ENCODE measurements around the gene SLC18A3. TPM values are rescaled to one million over a fixed set of nuclear protein-coding genes. Genes with fewer than 3 reads are reported as not detected.

SLC18A3 gene
- total RNA-seq, 1 experiment from 2014 or later, result not detected

GRCh38 chr10:49649294-49649693 is 39.2 kb downstream of the SLC18A3 start:
- no peaks in the 10 kb centered on the region for H3K9me2 ChIP-seq (ENCODE audit: insufficient read depth)
- H3K79me2 ChIP-seq (ENCODE audit: insufficient read depth, low read length), result no peaks in the 10 kb centered on the region
- DNase-seq (ENCODE audit: low read depth, low spot score), result no peak
- no TSS peak for BruUV-seq (replicated peaks)
- no peak for ATAC-seq
- RAD21 ChIA-PET (ENCODE audit: low non-redundant PET in 1 of 2, low total read pairs in 2 of 2, uncharacterized antibody in 2 of 2, unreplicated experiment in 2 of 2), result no interaction called here
- no peaks in the 10 kb centered on the region for H3K4me1 ChIP-seq (ENCODE audit: control insufficient read depth in 1 of 2, insufficient read depth in 2 of 2, low read length in 2 of 2)
- no peak overlapping the region for H3K9ac ChIP-seq (ENCODE audit: low read length)
- no peak overlapping the region for H3K4me2 ChIP-seq (ENCODE audit: low read length)
- H3K4me3 ChIP-seq (replicated peaks in 1 of 2; ENCODE audit: low read depth in 1 of 2, low read length in 2 of 2), result no peak overlapping the region
- no peak for TF ChIP-seq JUND (IDR thresholded peaks at IDR 0.05)
- TF ChIP-seq ZFX (IDR thresholded peaks at IDR 0.05), result no peak
- TF ChIP-seq ZNF274 (IDR thresholded peaks at IDR 0.05; ENCODE audit: low read depth, low read length), result no peak
- TF ChIP-seq EZH2phosphoT487 (IDR thresholded peaks at IDR 0.05; ENCODE audit: borderline replicate concordance), result no peak
- TF ChIP-seq SP1 (IDR thresholded peaks at IDR 0.05; ENCODE audit: low read depth), result no peak
- TF ChIP-seq RAD21 (IDR thresholded peaks at IDR 0.05; ENCODE audit: low read depth), result no peak
- no peak for TF ChIP-seq SIN3A (IDR thresholded peaks at IDR 0.05; ENCODE audit: low read depth)
- no peak for TF ChIP-seq POLR2A (IDR thresholded peaks at IDR 0.05; ENCODE audit: borderline replicate concordance, extremely low read depth, insufficient read depth, insufficient read length)
- TF ChIP-seq TCF7L2 (IDR thresholded peaks at IDR 0.05; ENCODE audit: borderline replicate concordance, extremely low read depth, insufficient read depth, insufficient read length), result no peak
- no peak for TF ChIP-seq CTCF (IDR thresholded peaks at IDR 0.05 in 2 of 3, conservative IDR thresholded peaks at IDR 0.05 in 1 of 3; ENCODE audit: borderline replicate concordance in 1 of 3, insufficient read depth in 1 of 3, low read depth in 2 of 3, low read length in 2 of 3)
- TF ChIP-seq EGR1 (IDR thresholded peaks at IDR 0.05; ENCODE audit: low read depth), result no peak
- TF ChIP-seq REST (IDR thresholded peaks at IDR 0.05; ENCODE audit: low read depth), result no peak
- TF ChIP-seq EZH2 (IDR thresholded peaks at IDR 0.05), result no peak
- no peak for TF ChIP-seq SRF (IDR thresholded peaks at IDR 0.05; ENCODE audit: low read depth)
- no peak for TF ChIP-seq ATF3 (IDR thresholded peaks at IDR 0.05)
- no peak for TF ChIP-seq CBX3 (IDR thresholded peaks at IDR 0.05; ENCODE audit: low read depth)
- TF ChIP-seq FOSL1 (IDR thresholded peaks at IDR 0.05; ENCODE audit: low read depth), result no peak
- no peak for TF ChIP-seq CEBPB (IDR thresholded peaks at IDR 0.05; ENCODE audit: low read depth)
- TF ChIP-seq ZBTB33 (IDR thresholded peaks at IDR 0.05; ENCODE audit: extremely low read depth, insufficient replicate concordance, low read length), result no peak
- CTCF ChIA-PET, result no interaction called here
- H3K27me3 ChIP-seq (ENCODE audit: insufficient read depth, low read length), result peaks cover 5% of the 10 kb centered on the region; the same call in 1 of the 2 replicates
- no peak overlapping the region for H2AFZ ChIP-seq (ENCODE audit: low read depth, low read length, poor library complexity, severe bottlenecking)
- H3K27ac ChIP-seq (ENCODE audit: low read depth, low read length), result no peak overlapping the region
- H4K20me1 ChIP-seq (ENCODE audit: insufficient read depth), result no peaks in the 10 kb centered on the region
- intact Hi-C loops (cut with micrococcal nuclease), result no loop called here
- POLR2A ChIA-PET, result no interaction called here
- H3K36me3 ChIP-seq (ENCODE audit: control insufficient read depth in 1 of 2, insufficient read depth in 2 of 2, low read length in 2 of 2), result no peaks in the 10 kb centered on the region
- no peaks in the 10 kb centered on the region for H3K9me3 ChIP-seq (ENCODE audit: control insufficient read depth in 1 of 2, insufficient read depth in 1 of 2, low read depth in 1 of 2, low read length in 2 of 2)

Data from HCT116 (cell line).